ENCODE results near the gene COL6A1.

The COL6A1 gene

DNA sequence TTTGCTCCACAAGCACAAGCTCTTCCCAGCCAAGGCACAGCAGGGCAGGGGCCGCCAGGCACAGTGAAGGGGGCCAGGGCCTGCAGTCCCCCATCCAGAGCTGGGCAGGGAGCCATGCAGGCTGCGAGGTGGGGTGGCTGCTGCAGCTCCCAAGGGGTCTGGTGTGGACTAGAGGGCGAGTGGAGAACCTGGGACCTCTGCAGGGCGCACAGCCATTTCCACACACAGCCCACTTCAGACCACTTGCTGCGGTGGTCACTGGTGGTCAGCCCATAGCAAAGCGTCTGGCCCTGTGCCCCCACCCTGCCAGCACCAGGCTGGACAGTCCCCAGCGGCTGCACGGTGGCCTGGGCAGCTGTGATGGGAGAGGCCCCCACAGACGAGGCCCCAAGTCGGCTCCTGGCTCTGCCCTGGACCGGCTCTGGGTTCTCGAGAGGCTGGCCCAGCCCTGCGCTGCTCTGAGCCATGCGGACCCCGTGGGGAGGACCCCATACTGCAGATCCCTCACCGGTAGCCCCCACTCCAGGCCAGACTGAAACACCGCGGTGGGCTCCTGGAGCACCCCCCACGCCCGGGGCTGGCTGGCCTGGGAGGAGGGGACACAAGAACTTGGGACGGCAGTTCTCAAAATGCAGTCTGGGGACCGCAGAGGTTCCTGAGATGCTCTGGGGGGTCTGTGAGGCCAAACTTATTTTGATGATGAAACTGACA, 69.3 kb downstream of the COL6A1 start:
- peak in 1 of 2 donors; percentile 10 for DNase-seq

DNA sequence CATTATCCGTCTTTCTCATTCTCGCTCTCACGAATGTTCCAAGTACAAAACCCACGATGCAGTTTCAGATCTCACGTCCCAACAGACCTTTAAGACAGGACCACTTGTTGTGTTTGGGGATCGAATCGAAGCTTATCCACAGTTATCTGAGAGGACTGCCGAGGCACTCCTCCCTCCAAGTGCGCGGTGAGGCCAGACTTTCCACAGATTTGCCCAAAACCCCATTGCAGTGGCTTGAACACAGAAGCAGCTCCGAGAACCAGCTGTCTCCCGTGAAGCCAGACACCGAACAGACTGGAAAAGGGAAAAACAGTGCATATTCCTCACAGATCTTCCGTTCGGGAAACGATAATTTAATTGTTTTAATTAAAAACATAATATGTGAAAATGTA, 69.8 kb downstream of the COL6A1 start:
- DNase-seq, result no peak

DNA sequence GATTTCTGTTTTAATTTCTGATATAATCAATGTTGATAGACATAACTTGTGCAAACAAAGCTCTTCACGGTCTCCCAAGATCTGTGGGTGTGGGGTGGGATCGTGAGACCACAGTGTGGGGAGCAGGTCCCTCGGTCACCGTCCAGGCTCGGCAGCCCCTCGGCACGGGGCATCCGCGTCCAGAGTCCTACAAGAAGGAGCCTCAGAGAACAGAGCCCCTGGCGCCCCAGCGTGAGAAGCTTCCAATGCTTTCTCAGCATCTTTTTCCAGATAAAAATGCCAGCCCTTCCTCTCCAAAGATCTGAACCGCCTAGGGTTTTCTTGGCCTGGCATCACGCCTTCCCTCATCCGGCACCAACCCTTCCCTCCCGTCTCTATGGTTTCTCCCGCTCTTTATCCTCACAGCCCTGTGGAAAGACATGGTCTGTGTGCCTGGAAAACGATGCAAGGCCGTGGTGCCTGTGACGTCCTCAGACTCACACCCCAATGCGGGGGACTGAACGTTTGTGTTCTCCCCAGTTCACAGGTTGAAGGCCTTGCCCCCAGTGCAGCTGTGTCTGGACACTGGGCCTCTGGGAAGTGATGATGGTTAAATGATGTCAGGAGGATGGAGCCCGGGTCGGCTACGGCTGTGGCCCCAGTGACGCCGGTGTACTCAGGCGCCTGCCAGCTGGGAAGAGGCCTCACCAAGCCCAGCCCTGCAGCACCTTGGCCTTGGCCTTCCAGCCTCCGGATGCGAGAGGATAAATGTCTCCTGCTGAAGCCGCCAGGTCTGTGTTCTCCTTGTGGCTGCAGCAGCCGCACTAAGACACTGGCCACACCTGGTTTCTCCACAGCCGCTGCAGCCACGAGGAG, 70.5 kb downstream of the COL6A1 start:
- no peak for DNase-seq

- peak; percentile 55 to 68 for DNase-seq
These were observed 71.4 kb downstream of the COL6A1 start for GRCh38 chr21:46052703-46053651.

DNA sequence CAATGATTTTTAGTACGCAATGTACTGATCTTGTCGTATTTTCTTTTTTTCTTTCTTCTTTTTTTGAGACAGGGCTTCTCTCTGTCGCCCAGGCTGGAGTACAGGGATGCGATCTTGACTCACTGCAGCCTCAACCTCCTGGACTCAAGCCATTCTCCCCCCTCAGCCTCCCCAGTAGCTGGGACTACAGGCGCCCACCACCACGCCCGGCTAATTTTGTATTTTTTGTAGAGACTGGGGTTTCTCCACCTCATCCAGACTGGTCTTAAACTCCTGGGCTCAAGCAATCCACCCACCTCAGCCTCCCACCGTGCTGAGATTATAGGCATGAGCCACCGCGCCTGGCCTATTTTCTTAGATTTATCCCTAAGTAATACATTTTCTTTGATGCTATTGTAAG, 72.5 kb downstream of the COL6A1 start:
- no peak for DNase-seq

GRCh38 chr21:46054451-46054881, 72.9 kb downstream of the COL6A1 start:
- no peak for DNase-seq
